NOMO-1 treated with DMSO at 0.1 percent for 48 hours (cell line): Measurements from ENCODE around the gene SPTBN4.
"Not testable (repeated sequence)": the region's sequence is repeated elsewhere in the genome, so short reads cannot be mapped to it uniquely, and the experiment has no call there.

Source experiments
- DNase-seq: peaks from one replicate; lab custom pipeline; 2025; ENCODE audit not compliant: unreplicated experiment; lab: John Stamatoyannopoulos, UW

The SPTBN4 gene

DNA sequence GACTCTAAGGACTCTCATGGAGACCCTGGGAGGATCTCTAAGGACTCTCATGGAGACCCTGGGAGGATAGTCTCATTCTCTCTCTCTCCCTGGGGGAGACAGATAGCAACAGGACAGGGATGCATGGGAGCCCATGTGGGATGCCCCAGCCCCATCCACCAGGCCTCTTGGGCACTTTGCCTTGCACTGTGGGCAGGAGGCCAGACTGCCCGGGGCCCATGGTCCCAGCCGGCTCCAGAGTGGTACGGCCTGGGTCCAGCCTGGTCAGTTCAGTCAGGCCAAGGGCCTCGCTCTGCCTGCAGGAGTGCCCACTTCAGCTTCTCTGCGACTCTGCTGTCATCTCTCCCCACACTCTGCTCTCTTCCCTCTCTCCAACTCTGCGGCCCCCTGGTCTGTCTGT, 61.3 kb downstream of the SPTBN4 start:
- no peak for DNase-seq

- DNase-seq = no peak
These were observed 61.8 kb downstream of the SPTBN4 start for GRCh38 chr19:40528533-40529092.

- DNase-seq = peak; percentile 63
These were observed 62.5 kb downstream of the SPTBN4 start for GRCh38 chr19:40529093-40529954.

- DNase-seq = no peak
These were observed 63.5 kb downstream of the SPTBN4 start for GRCh38 chr19:40530091-40530901.

- DNase-seq = no peak
These were observed 66.7 kb downstream of the SPTBN4 start for GRCh38 chr19:40533508-40533907.

DNA sequence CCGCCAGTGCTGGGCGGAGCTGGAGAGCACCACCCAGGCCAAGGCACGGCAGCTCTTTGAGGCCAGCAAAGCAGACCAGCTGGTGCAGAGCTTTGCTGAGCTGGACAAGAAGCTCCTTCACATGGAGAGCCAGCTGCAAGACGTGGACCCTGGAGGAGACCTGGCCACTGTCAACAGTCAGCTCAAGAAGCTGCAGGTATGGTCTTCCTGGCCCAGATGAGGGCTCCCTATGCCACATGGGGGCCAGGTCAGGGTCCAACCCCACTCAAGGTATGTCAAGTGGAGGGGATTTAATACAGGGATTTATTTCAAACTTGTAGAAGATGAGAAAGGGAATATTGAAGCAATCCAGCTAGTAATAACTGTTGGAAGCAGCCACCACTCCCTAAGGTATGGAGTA, 67.3 kb downstream of the SPTBN4 start:
- no peak for DNase-seq

GRCh38 chr19:40539070-40539469, 72.3 kb downstream of the SPTBN4 start:
- no peak for DNase-seq

DNA sequence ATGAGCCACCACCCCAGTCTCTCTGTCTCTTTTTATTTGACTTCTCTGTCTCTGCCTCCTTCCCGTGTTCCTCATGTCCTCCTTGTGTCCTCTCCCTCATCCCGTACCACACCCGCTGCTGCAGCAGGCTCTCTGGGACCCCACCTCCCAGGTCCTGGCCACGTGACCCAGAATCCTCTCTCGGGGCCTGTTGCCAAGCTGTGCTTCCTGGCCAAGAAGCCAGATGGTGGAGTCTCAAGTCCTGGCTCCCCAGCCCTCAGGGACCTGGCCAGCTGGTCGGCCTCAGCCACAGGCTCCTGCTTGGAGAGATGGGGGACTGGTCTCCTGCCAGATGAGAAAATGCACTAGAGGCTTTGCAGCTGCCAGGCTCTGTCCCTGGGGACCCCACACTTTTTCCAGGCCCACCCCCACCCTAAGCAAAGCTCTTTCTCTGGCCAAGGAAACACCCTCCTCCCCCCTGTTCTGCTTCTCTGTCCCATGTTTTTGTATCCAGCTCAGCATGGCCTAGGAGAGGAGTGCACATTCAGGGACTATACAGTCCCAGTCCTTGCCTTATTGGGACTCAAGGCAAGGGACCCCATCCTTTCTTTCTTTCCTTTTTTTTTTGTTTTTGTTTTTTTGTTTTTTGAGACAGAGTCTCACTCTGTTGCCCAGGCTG, 75.5 kb downstream of the SPTBN4 start:
- DNase-seq = no peak

GRCh38 chr19:40543029-40543597, 76.3 kb downstream of the SPTBN4 start:
- DNase-seq = no peak

- not testable (repeated sequence) for DNase-seq
These were observed 79.5 kb downstream of the SPTBN4 start for GRCh38 chr19:40546153-40546841.

DNA sequence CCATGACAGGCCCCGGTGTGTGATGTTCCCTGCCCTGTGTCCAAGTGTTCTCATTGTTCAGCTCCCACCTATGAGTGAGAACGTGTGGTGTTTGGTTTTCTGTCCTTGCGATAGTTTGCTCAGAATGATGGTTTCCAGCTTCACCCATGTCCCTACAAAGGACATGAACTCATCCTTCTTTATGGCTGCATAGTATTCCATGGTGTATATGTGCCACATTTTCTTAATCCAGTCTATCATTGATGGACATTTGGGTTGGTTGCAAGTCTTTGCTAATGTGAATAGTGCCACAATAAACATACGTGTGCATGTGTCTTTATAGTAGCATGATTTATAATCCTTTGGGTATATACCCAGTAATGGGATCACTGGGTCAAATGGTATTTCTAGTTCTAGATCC, 80.4 kb downstream of the SPTBN4 start:
- DNase-seq = not testable (repeated sequence)

DNA sequence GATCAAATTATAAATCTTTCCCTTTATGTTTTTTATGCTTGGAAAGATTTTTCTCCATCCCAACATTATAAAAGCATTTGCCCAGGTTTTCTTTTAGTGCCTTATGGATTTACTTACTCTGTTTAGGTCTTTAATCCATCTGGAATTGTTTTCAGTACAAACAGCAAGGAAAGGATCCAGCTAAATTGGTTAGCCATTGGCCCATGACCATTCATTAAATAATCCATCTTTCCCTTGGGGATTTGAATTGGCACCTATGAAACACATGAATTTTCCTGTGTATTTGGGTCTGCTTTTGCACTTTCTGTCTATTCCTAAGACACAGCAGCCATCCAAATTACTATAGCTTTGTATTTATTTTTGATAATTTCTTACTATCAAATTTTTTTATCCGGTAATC, 81.0 kb downstream of the SPTBN4 start:
- no peak for DNase-seq

DNA sequence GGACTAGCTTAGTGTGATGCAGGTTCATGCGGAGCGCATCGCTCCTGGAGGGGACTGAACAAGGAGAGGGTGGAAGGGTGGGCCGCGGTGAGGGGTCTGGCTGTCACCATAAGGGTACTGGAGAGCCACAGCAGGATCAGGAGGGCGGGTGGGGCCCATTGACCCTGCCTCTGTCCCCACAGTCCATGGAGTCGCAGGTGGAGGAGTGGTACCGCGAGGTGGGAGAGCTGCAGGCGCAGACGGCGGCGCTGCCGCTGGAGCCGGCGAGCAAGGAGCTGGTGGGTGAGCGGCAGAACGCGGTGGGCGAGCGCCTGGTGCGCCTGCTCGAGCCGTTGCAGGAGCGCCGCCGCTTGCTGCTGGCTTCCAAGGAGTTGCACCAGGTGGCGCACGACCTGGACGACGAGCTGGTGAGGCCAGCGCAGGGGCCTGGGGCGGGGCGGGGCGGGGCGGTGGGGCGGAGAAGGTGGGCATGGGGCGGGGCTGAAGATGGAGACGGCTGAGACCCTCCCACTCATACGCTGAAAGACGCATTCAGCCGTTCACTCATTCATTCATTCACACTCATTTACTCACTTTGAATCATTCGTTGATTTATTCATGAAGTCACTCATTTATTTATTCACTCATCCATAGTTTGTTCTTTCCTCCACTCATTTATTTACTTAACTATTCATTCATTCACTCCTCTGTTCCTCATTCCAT, 82.4 kb downstream of the SPTBN4 start:
- peak; percentile 31 for DNase-seq

GRCh38 chr19:40550951-40551350, 84.2 kb downstream of the SPTBN4 start:
- DNase-seq = no peak

DNA sequence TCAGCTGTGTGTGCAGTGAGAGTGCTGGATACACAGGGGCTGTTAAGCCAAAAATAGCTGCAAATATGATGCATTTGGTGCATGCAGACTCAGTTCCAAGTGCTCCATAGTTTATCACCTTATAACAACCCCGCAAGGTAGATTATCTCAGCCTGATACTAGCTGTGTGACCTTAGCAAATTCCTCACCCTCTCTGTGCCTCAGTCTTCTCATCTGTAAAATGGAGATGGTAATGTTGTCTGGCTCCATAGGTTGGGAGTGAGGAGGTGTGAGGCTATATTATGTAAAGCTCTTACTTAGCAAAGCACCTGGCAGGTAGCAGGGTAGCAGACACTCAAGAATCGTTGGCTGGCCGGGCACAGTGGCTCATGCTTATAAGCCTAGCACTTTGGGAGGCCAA, 86.0 kb downstream of the SPTBN4 start:
- DNase-seq = no peak

DNA sequence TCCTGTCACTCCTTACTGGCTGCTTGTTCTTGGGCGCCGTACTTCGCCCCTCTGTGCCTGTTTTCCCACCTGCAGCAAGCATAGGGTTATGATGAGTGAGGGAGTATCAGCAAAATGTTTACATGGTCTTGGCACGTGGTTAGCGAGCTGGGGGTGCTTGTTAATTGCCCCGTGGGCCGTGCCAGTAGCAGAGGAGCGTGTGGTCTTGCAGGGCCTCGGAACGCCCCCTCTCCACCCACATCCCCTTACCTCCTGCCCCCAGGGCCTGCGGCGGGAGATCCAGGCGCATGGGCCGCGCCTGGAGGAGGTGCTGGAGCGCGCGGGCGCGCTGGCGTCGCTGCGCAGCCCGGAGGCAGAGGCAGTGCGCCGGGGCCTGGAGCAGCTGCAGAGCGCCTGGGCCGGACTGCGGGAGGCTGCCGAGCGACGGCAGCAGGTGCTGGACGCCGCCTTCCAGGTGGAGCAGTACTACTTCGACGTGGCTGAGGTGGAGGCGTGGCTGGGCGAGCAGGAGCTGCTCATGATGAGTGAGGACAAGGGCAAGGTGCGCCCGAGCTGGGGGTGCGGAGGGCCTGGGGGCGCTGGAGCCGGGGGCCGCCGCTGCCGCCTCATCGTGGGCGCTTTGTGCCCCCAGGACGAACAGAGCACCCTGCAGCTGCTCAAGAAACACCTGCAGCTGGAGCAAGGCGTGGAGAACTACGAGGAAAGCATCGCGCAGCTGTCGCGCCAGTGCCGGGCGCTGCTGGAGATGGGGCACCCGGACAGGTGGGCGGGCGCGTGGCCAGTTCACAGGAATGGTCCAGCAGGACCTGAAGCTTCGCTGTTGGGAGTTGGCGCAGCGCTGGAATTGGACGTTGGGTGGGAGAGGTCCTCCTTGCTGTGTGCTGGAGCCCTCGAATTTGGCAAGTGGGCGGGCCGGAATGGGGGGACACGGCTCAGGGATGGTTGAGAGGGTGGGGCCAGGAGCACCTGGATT, 87.4 kb downstream of the SPTBN4 start:
- no peak for DNase-seq

- no peak for DNase-seq
These were observed 89.3 kb downstream of the SPTBN4 start for GRCh38 chr19:40555978-40556689.

- DNase-seq = no peak
These were observed 90.2 kb downstream of the SPTBN4 start for GRCh38 chr19:40556953-40557530.
